Neural progenitor cell (in vitro differentiated cells): ENCODE data around the gene SNX5. TPM values are rescaled to one million over a fixed set of nuclear protein-coding genes. Genes with fewer than 3 reads are reported as not detected.

ENCODE experiments used
- DNase-seq: peaks from one replicate; pipeline ENCODE4 v3.0.0-alpha.2; 2016; ENCODE audit warnings: low spot score
- H2AFZ ChIP-seq: fragments of 200-600 bp; sonication (generic); replicated peaks from 2 replicates; pipeline ENCODE4 v1.6.1; 2016; ENCODE audit warnings: antibody characterized with exemption
- H3F3A ChIP-seq: fragments of 200-600 bp; sonication (generic); 2 replicates; pipeline ENCODE4 v1.6.1; 2016; ENCODE audit warnings: antibody characterized with exemption, low read depth
- H3K27ac ChIP-seq: fragments of 200-600 bp; sonication (generic); 2 replicates; pipeline ENCODE4 v1.5.1; 2016; ENCODE audit warnings: mild to moderate bottlenecking
- H3K27me3 ChIP-seq: fragments of 200-600 bp; sonication (generic); 2 replicates; pipeline ENCODE4 v1.6.1; 2016; ENCODE audit warnings: mild to moderate bottlenecking, moderate library complexity
- H3K36me3 ChIP-seq: fragments of 200-600 bp; sonication (generic); 2 replicates; pipeline ENCODE4 v1.5.1; 2016
- H3K4me1 ChIP-seq: fragments of 200-600 bp; sonication (generic); 2 replicates; pipeline ENCODE4 v1.6.1; 2016; ENCODE audit warnings: mixed run types
- H3K4me2 ChIP-seq: fragments of 200-600 bp; sonication (generic); 2 replicates; pipeline ENCODE4 v1.6.1; 2016
- H3K4me3 ChIP-seq: fragments of 200-600 bp; sonication (generic); 2 replicates; pipeline ENCODE4 v1.5.1; 2016
- H3K79me2 ChIP-seq: fragments of 200-600 bp; sonication (generic); 2 replicates; pipeline ENCODE4 v1.6.1; 2016; ENCODE audit warnings: low read depth
- H3K9ac ChIP-seq: fragments of 200-600 bp; sonication (generic); 2 replicates; pipeline ENCODE4 v1.6.1; 2016
- H3K9me3 ChIP-seq: fragments of 200-600 bp; sonication (generic); 2 replicates; pipeline ENCODE4 v1.5.1; 2016; ENCODE audit warnings: low read depth
- H4K20me1 ChIP-seq: fragments of 200-600 bp; sonication (generic); 2 replicates; pipeline ENCODE4 v1.6.1; 2016; ENCODE audit warnings: low read depth
- H3K27ac Mint-ChIP-seq: 3 replicates; pipeline ENCODE4 v1.8.0; 2021; ENCODE audit warnings: mixed read lengths
- H3K27me3 Mint-ChIP-seq: 2 replicates; pipeline ENCODE4 v1.8.0; 2022; ENCODE audit warnings: low read depth, mild to moderate bottlenecking, inconsistent platforms, moderate library complexity, mixed read lengths; ENCODE audit not compliant: insufficient read depth
- H3K36me3 Mint-ChIP-seq: 3 replicates; pipeline ENCODE4 v1.8.0; 2021; ENCODE audit warnings: mixed read lengths
- H3K4me1 Mint-ChIP-seq: 3 replicates; pipeline ENCODE4 v1.8.0; 2021; ENCODE audit warnings: mixed read lengths
- H3K4me3 Mint-ChIP-seq: 3 replicates; pipeline ENCODE4 v1.8.0; 2021; ENCODE audit warnings: mild to moderate bottlenecking, moderate library complexity, mixed read lengths
- H3K9me3 Mint-ChIP-seq: 3 replicates; pipeline ENCODE4 v1.8.0; 2020; ENCODE audit warnings: mixed read lengths
- CTCF ChIP-seq: fragments of 200-600 bp; sonication (generic); IDR thresholded peaks from 2 replicates; pipeline ENCODE4 v1.5.1; 2017; ENCODE audit warnings: antibody characterized with exemption, mild to moderate bottlenecking
- EZH2 ChIP-seq: fragments of 200-600 bp; sonication (generic); IDR thresholded peaks from 2 replicates; pipeline ENCODE4 v1.6.1; 2017; ENCODE audit warnings: antibody characterized with exemption, mild to moderate bottlenecking, moderate library complexity
- EZH2phosphoT487 ChIP-seq: fragments of 200-600 bp; sonication (generic); IDR thresholded peaks from 2 replicates; pipeline ENCODE4 v1.6.1; 2017; ENCODE audit warnings: antibody characterized with exemption
- total RNA-seq: library from RNA; depleted of rRNA; stranded (reverse); fragments of >200 nt; gene quantifications from 2 replicates; pipeline ENCODE4 v1.2.3, GENCODE V29; 2015; ENCODE audit warnings: low replicate concordance

SNX5 gene
- total RNA-seq, 1 donor from 2014 or later = 226 TPM

GRCh38 chr20:17944854-17945474 lies 23.6 kb downstream of the SNX5 start:
- peaks cover 59% of the 10 kb centered on the region for H4K20me1 ChIP-seq
- no peak overlapping the region for H3K4me3 ChIP-seq
- H3K36me3 Mint-ChIP-seq = peaks cover 54% of the 10 kb centered on the region
- no peaks in the 10 kb centered on the region for H3K9me3 ChIP-seq
- H3K27ac Mint-ChIP-seq = no peak overlapping the region
- H3K4me3 Mint-ChIP-seq = no peak overlapping the region
- no peaks in the 10 kb centered on the region for H3K4me1 ChIP-seq
- peaks cover 3% of the 10 kb centered on the region for H3K4me1 Mint-ChIP-seq
- no peaks in the 10 kb centered on the region for H3K9me3 Mint-ChIP-seq
- H3K27ac ChIP-seq = no peak overlapping the region
- H3F3A ChIP-seq = peaks cover 85% of the 10 kb centered on the region
- peaks cover 40% of the 10 kb centered on the region for H3K36me3 ChIP-seq
- TF ChIP-seq EZH2 = no peak
- no peak overlapping the region for H3K9ac ChIP-seq
- H3K4me2 ChIP-seq = no peak overlapping the region
- peaks cover 2% of the 10 kb centered on the region for H3K27me3 Mint-ChIP-seq
- peaks cover 43% of the 10 kb centered on the region for H3K79me2 ChIP-seq
- DNase-seq = no peak
- H2AFZ ChIP-seq = no peak overlapping the region
- no peaks in the 10 kb centered on the region for H3K27me3 ChIP-seq

- H3K4me2 ChIP-seq = no peak overlapping the region
- Mint-ChIP-seq H3K4me1 (peaks cover 12% of the 10 kb centered on the region), H3K27me3 (peaks cover 2% of the 10 kb centered on the region), H3K36me3 (peaks cover 40% of the 10 kb centered on the region), H3K4me3 (no peak overlapping the region), H3K9me3 (no peaks in the 10 kb centered on the region), H3K27ac (no peak overlapping the region)
- H3K79me2 ChIP-seq = peaks cover 27% of the 10 kb centered on the region
- H4K20me1 ChIP-seq = peaks cover 62% of the 10 kb centered on the region
- DNase-seq = no peak
- H2AFZ ChIP-seq = no peak overlapping the region
- H3K9ac ChIP-seq = no peak overlapping the region
- H3K36me3 ChIP-seq = peaks cover 25% of the 10 kb centered on the region
- H3K4me3 ChIP-seq = no peak overlapping the region
- TF ChIP-seq CTCF (no peak), EZH2phosphoT487 (no peak), EZH2 (no peak)
- peaks cover 12% of the 10 kb centered on the region for H3K4me1 ChIP-seq
- H3K27ac ChIP-seq = no peak overlapping the region
- no peaks in the 10 kb centered on the region for H3K9me3 ChIP-seq
- H3F3A ChIP-seq = peaks cover 88% of the 10 kb centered on the region
- no peaks in the 10 kb centered on the region for H3K27me3 ChIP-seq
Measured at GRCh38 chr20:17943343-17943742, 25.3 kb downstream of the SNX5 start.

- H3K27me3 ChIP-seq = peaks cover 10% of the 10 kb centered on the region
- Mint-ChIP-seq H3K4me1 (peaks cover 20% of the 10 kb centered on the region), H3K27ac (no peak overlapping the region), H3K36me3 (peaks cover 25% of the 10 kb centered on the region), H3K4me3 (no peak overlapping the region), H3K9me3 (no peaks in the 10 kb centered on the region), H3K27me3 (peaks cover 5% of the 10 kb centered on the region)
- peaks cover 10% of the 10 kb centered on the region for H3K36me3 ChIP-seq
- no peak overlapping the region for H3K4me3 ChIP-seq
- H3F3A ChIP-seq = peaks cover 81% of the 10 kb centered on the region
- H3K4me2 ChIP-seq = no peak overlapping the region
- H3K9me3 ChIP-seq = no peaks in the 10 kb centered on the region
- peaks cover 13% of the 10 kb centered on the region for H3K79me2 ChIP-seq
- peaks cover 22% of the 10 kb centered on the region for H3K4me1 ChIP-seq
- H2AFZ ChIP-seq = no peak overlapping the region
- peaks cover 66% of the 10 kb centered on the region for H4K20me1 ChIP-seq
- no peak overlapping the region for H3K27ac ChIP-seq
- DNase-seq = no peak
- TF ChIP-seq CTCF (no peak), EZH2phosphoT487 (no peak), EZH2 (no peak)
- H3K9ac ChIP-seq = no peak overlapping the region
Measured at GRCh38 chr20:17941826-17942196, 26.8 kb downstream of the SNX5 start.

DNA sequence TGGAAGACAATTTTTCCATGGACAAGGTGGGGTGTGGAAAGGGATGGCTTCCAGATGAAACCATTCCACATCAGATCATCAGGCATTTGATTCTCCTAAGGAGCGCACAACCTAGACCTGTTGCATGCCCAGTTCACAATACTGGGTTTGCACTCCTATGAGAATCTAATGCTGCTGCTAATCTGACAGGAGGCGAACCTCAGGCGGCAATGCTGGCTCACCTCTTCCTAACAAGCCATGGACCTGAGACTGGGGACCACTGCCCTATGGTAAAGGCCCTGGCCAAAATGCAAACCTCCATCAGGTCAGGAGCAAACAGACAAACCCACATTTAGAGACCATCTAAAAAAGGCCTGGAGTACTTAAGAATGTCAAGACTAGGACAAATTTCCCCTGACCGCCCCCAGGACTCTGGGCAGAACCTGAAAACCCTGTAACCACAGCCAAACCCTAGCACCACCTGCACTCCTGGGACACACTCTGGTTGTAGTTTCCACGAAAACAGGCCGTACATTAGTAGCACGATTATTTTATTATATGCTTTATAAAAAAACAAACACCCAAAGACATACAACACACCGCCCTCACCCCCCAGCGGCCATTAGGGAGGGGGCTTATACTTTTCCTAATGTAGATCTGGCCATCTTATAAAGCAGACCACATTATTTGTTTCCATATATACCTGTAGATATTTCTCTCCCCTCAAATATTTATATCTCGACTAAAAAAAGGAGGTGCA lies 27.3 kb downstream of the SNX5 start:
- Mint-ChIP-seq H3K36me3 (peaks cover 20% of the 10 kb centered on the region), H3K4me1 (peaks cover 26% of the 10 kb centered on the region), H3K27ac (no peak overlapping the region), H3K9me3 (no peaks in the 10 kb centered on the region), H3K27me3 (peaks cover 5% of the 10 kb centered on the region), H3K4me3 (no peak overlapping the region)
- peaks cover 70% of the 10 kb centered on the region for H4K20me1 ChIP-seq
- no peak overlapping the region for H2AFZ ChIP-seq
- H3K4me3 ChIP-seq = no peak overlapping the region
- H3K79me2 ChIP-seq = peaks cover 7% of the 10 kb centered on the region
- H3K9me3 ChIP-seq = no peaks in the 10 kb centered on the region
- TF ChIP-seq CTCF (no peak), EZH2phosphoT487 (no peak), EZH2 (no peak)
- peaks cover 24% of the 10 kb centered on the region for H3K4me1 ChIP-seq
- no peak overlapping the region for H3K27ac ChIP-seq
- peaks cover 5% of the 10 kb centered on the region for H3K36me3 ChIP-seq
- no peak overlapping the region for H3K4me2 ChIP-seq
- H3K9ac ChIP-seq = no peak overlapping the region
- H3K27me3 ChIP-seq = peaks cover 10% of the 10 kb centered on the region
- H3F3A ChIP-seq = peaks cover 75% of the 10 kb centered on the region
- DNase-seq = no peak
